Measurements from ENCODE around the gene RPTOR.

RPTOR gene

DNA sequence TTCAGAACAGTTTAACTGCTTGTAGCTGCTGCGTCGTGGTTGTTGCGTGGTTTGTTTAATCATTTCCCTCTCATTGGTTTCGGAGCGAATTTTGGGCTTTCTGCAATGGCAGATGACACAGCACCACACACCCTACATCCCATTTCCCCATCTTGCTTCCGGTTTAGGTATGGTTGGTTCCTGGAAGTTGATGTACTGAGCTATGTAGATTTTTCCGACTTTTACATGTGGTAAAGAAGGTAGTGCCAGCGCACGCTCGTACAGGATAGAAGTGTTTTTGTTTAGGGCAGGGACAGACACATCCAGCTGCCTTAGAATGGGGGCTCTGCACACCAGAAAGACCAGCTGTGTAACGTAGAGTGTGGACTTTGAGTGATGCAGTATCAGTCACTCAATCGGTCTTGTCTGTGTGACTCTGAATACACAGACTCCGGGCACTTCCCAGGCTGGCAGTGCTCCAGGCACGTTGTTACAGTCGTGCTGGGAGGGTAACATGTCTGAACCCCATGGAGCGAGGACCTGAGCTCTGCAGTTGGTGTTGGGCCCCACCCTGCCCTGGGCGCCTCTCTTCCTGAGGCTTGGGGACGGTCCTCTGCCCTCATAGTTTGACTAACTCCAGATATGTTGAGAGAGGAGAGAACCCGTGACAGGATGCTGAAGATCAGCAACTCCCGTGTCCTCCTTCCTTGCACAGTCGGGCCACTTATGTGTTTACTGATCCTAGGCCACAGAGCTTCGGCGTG is 275.0 kb downstream of the RPTOR start:
- DNase-seq (ENCODE audit: low spot score) = no peak

DNA sequence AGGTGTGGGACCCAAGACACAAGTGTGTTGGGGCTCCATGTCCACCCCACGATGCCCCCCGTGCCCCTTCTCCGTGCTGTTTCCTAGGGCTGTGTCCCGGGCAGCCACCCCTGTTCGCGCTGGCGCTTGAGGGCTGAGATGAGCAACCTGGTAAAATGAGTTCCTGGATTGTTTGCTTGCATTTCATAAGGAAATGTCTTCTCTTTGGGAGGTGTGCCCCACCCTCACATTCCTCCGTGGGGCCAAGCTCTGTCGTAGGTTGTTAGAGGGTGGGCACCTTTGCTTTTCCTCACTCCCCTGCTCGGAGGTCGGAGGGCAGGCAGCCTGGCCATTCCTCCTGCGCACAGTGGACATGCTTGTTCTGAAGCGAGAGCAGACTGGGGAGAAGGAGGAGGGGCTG is 275.7 kb downstream of the RPTOR start:
- no peak for DNase-seq (ENCODE audit: low spot score)

DNA sequence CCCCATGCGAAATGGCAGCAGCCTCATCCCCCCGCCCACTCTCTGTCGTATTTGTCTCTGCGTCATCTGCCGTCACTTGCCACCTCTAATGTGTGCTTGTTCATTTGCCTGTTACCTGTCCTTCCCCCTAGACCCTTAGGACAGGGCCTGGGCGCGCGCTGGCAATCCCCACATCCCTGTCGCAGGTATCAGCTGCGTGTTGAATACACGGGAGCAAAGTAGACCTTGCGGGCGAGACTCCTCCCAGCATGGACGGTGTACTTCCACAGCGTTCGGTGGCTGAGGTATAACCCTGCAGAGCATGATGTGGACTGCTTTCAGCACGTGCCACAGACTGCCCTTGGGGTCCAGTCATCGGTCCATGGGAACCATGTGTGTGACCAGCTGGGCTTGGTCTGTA is 276.9 kb downstream of the RPTOR start:
- no peak for DNase-seq (ENCODE audit: low spot score)

DNA sequence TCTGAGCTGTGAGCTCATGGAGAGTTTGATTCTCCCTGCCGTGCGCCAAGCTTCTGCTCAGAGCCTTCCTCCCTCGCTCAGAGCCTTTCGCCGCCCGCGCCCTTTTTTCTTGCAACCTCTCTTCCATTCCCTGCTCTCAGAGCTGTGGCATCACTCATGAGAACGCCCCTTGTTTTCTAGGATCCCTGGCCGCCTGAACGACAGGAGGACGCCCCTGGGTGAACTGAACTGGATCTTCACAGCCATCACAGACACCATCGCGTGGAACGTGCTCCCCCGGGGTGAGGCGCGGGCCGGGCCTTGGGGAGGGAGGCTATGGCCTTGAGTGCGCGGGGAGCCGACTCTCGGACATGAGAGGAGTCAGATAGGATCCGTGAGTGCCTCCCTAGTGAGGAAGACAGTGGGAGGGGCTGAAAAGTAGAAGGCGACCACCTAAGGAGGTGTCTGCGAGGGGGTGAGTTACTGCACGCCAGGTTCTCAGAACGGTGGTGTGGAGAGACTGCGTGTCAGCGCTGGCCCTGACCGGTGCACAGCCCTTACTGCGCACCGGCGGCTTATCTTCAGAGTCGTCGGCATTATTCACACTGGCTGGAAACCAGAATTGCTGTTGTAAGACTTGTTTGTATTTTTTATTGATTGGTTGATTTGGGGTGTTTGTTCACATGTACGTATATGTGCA is 277.5 kb downstream of the RPTOR start:
- no peak for DNase-seq (ENCODE audit: low spot score)

DNA sequence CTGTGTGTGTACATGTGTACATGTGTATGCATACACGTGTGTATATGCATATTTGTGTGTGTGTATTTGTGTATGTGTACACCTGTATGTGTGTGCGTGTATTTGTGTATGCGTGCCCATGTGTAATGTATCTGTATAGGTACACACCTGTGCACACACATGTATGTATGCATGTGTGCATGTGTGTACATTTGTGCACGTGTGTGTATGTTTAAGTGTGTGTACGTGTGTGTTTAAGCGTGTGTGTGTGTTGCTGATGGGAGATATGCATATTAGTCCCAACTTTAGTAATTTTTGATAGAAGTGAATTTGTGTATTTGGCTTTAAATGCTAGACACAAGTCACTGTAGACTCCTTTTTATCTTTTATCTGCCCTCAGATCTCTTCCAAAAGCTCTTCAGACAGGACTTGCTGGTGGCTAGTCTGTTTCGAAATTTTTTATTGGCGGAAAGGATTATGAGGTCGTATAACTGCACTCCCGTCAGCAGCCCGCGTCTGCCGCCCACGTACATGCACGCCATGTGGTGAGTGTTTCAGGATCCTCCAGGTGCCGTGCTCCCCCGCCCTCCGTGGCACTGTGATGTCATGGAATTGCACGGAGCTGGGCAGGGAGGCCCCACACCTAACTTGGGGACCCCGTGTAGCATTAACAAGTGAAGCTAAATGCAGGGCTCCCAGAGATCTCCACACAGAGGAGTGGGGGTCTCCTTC is 278.2 kb downstream of the RPTOR start:
- no peak for DNase-seq (ENCODE audit: low spot score)

DNA sequence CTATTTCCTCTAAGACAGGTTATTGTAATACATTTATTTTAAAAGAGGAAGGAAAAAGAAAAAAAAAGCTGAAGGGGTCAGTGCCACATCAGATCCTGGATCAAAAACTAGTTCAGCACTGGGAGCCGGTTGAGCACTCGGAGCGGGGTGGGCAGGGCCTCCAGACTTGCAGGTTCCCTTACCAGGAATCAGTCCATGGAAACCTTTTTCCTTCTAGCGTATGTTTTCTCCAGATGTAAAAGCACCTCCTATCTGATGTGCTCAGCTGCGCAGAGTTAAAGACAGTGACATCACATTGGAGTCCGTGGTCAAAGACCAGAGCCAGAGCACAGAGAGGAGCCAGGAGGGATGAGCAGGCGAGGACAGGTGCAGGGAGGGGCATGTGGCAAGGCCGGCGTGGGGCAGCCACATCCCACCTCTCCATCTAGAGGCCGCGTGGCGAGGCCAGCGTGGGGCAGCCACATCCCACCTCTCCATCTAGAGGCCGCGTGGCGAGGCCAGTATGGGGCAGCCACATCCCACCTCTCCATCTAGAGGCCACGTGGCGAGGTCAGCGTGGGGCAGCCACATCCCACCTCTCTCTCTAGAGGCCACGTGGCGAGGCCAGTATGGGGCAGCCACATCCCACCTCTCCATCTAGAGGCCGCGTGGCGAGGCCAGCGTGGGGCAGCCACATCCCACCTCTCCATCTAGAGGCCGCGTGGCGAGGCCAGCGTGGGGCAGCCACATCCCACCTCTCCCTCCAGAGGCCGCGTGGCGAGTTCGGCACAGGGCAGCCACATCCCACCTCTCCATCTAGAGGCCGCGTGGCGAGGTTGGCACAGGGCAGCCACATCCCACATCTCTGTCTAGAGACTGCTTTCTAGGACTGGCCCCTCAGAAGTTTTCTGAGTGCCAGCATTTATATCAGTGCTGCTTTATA is 280.2 kb downstream of the RPTOR start:
- DNase-seq (ENCODE audit: low spot score) = no peak

DNA sequence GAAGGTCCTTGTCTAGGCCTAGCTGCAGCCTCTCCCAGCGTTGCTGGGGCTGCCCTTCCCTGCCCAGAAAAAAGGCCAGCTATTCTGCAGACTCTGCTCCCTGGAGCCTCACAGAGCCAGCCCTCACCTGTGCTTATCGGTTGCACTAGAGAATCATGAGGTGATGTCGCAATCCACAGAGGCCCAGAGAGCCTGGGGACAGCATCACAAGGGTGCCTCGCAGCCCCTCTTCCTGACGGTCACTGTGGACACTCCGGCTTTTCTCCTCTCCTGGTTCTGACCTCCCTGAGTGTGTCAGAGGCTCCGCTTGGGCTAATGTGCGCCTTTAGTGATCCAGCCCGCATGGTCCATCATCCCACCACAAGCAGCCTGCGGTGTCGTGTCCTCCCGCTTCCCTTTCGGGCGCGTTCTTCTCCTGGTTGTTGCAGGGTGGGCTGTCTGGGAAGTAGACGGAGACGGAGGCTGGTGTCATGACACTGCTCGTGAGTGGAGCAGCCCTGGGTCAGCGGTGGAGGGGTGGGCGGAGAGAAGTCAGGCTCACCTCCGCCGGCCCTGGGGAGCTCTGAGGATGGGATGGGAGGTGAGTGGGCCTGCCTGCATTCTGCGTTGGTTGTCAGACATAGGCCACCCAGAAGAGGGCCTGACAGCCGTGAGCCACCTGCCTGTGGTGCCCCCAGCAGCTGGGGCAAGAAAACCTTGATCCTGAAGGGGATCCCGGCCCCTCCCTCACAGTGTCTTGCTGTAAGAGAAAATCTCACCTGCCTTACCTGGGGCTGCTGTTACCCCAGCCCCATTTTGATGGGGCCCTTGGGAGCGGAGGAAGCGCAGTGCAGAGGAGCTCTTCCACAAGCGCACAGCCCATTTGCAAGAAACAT is 281.1 kb downstream of the RPTOR start:
- DNase-seq (ENCODE audit: low spot score) = no peak

DNA sequence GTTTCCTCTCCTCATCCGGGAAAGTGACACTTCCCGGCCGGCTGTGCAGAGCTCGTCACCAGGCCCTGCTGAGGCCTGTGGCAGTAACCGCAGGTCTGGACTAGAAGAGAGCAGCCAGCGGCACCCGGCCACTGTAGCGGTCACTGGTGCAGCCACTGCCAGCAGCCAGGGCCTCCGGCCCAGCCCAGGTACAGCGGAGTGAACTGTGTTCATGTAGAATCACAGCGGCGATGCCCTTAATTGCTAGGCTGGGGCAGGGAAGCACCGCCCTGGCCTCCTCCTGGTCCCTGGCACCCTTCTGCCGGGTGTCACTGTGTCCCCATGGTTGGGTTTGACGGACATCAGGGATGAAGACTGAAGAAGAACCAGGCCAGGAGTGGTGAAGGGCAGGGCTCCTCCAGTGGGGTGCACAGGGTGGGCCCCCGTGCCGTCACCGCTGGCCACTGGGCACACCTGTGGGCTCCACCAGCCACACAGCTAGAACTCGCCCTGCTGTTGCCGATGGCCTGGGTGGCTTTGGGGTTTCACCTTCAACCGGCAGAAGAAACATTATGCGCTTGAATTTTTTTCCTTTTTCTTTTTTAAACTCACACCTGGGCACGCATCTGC is 281.8 kb downstream of the RPTOR start:
- no peak for DNase-seq (ENCODE audit: low spot score)

DNA sequence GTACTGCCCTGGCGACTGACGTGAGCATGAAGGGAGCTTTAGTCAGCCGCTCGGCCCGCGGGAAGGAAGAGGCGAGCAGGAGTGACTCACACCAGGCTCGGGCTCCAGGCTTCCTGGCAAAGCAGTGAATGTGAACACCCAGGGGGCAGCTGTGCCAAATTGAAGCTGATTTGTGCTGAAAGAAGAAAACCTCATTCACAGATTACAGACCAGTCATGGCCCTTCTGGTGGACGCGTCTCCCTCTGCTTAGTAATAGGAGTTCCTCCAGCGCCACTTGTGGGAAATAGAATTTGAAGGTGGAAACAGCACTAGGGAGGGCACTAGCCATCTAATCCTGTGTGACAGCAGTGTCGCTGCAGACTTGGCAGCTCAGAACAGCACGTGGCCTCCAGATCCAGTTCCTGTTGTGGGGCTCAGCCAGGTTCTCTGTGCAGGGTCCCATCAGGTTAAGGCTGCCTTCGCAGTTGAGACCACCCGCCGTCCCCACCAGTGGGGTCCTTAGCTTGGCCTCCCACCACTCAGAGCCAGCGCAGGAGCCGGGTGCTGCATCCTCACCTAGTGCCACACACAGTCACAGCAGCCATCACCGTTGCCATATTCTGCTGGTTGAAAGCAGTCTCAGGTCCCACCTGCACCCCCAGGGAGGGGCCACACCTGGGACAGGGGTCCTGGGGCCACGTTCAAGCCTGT is 282.5 kb downstream of the RPTOR start:
- no peak for DNase-seq (ENCODE audit: low spot score)

DNA sequence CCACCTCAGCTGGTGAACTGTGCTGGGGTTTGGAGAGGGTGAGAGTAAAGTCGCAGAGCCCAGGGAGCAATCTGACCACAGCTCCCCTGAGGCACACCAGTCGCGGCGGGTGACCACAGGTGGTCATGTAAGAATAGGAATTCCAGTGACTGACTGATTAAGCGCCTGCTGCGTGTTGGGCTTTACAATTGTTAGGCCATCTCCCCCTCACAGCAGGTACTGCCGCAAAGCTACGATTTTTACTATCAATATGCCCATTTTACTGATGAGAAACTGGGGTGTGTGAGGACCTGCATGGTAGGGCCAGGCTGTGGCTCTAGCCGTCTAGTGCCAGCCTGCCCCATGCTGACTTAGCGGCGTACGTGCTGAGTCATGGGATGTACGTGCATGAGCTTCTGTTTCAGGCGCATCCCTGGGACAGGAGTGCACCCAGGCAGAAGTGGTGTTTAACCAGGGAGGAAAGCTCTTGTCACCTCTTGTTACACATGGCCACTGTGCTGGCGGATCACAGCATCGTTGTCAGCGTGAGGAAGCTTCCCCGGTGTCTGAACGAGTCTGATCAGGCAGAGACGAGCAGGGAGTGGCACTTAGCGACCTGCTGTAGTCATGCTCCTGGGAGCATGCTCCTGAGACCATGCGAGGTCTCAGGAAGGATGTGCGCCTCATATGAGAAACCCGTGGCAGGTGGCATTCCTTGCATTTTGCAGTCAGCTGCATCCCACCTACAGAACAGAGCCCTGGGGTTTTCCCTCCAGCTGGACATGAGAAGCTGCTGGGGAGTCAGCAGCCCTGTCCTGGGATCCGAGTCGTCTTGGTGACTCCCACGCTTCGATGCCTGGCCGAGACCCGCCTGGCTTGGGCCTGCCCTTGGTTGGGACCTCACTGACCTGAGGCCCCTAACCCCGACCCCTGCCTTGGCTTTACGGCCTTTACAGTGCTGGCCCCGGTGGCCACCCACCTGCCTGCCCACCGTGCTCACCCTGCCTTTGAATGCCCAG is 283.3 kb downstream of the RPTOR start:
- no peak for DNase-seq (ENCODE audit: low spot score)

DNA sequence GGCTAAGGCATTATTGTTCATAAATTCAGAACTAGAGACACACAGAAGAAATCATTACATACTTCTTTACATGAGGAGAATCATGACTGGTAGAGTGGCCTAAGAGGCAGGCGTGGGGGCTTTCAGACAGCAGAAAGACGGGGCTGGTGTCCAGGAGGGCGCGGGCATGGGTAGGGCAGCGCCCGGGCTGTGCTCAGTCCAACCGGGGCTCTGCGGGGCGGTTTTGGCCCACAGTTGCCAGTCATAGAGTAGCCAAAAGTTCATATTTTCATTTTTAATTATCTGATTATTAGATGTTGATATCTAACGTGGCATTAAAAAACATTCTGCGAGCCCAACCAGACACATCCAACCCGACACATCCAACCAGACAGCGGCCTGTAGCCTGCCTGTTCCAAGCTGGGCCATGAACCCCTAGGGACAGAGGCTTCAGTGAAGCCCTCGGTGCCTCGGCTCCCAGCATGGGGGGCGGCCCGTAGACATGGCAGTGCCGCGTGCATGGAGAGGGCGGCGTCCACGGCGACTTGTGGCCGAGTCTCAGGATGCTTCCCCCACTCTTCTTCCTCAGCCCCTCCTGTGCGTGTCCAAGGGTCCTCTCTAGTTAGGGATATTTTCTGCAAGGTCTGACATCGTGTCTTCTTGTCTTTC is 284.7 kb downstream of the RPTOR start:
- DNase-seq (ENCODE audit: low spot score) = no peak

DNA sequence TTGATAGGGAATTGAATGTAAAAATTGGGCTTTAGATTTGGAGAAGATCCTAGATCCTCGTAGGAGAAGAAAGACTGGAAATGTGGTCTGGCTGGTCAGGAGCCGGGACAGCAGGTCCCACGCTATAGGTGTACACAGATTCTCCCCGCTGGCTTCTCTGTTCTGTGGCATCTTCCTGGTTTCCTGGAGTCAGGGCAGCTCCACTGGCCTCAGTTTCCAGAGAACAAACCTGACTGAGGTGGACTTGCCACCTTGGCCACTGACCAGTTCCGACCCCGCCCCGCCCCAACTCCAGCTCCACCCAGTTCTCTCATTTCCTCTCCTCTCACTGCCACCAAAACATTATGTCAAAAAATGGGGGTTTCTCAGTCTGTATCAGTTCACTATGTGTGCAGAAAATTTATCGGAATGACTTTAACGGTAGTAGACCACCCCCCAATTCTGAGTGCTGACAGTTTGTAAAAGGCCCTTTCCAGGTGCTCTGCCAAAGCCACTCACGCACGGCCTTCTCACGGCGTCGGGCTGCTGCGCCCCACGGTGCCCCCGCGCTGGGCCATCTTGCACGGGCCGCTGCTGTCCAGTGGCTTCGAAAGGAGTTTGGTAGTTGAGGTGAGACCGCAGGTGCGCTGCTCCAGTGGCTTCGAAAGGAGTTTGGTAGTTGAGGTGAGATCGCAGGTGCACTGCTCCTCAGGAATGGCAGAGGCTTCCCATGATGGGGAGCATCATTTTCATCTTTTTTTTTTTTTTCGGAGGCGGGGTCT is 285.6 kb downstream of the RPTOR start:
- DNase-seq (ENCODE audit: low spot score) = no peak

DNA sequence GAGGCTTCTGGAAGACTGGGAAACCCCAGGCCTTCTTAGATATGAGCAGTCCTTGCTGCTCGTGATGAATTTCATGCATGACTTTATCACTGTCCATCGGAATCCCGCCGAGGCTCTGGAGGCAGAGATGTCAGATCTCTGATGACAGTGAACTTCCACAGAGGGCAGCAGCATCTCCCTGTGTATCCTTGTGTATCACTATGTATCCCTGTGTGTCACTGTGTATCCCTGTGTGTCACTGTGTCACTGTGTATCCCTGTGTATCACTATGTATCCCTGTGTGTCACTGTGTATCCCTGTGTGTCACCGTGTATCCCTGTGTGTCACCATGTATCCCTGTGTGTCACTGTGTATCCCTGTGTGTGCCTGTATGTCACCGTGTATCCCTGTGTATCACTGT is 286.9 kb downstream of the RPTOR start:
- no peak for DNase-seq (ENCODE audit: low spot score)

DNA sequence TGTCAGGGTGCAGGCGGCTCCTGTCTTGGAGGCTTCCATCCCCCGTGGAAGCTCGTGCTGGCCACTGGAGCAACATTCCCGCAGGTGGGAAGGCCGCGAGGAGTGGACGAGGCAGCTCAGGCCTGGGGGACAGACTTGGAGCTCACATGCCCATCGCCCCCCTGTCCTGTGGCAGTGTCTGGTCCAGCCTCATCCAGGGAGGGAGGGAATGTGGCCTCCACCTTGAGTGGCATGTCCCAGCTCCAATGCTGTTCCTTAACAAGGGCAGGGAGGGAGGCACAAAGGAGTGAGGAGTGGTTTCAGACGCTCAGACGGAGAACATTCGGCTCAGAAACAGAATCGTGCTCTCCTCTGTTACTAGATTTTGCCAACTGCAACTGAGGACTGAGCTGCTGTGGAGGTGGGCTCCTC is 287.6 kb downstream of the RPTOR start:
- DNase-seq (ENCODE audit: low spot score) = no peak

DNA sequence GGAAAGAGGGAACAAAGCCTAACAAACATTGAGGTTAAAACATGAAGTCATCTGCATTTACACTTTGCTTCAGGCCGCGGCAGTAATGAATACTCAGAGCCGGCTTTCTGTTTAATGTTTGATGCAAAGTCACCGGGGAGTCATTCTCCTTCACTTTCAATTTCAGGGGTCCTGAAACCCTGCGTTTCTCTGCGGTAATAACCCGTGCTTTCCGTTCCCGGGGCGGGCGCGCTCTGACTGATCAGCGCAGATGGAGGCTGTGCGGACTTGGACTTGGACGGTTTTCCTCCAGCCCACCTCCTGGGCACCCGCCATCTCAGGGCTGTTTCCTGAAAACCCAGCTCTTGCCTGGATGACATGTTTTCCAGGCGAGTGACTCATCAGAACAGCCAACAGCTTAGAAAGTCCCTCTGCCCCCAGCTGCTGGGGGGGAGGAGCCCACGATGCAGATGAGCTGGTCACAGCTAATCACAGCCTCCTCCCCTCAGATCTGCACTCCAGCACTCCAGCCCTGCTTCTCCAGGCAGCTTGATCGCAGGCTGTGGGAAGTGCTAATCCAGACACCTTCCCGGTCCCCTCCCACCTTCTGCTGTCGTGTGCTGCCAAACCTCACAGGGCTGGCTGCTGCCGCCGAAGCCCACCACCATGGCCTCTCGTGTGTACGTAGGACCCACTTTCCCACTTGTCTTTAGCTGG is 288.4 kb downstream of the RPTOR start:
- DNase-seq (ENCODE audit: low spot score) = peak; percentile 81

DNA sequence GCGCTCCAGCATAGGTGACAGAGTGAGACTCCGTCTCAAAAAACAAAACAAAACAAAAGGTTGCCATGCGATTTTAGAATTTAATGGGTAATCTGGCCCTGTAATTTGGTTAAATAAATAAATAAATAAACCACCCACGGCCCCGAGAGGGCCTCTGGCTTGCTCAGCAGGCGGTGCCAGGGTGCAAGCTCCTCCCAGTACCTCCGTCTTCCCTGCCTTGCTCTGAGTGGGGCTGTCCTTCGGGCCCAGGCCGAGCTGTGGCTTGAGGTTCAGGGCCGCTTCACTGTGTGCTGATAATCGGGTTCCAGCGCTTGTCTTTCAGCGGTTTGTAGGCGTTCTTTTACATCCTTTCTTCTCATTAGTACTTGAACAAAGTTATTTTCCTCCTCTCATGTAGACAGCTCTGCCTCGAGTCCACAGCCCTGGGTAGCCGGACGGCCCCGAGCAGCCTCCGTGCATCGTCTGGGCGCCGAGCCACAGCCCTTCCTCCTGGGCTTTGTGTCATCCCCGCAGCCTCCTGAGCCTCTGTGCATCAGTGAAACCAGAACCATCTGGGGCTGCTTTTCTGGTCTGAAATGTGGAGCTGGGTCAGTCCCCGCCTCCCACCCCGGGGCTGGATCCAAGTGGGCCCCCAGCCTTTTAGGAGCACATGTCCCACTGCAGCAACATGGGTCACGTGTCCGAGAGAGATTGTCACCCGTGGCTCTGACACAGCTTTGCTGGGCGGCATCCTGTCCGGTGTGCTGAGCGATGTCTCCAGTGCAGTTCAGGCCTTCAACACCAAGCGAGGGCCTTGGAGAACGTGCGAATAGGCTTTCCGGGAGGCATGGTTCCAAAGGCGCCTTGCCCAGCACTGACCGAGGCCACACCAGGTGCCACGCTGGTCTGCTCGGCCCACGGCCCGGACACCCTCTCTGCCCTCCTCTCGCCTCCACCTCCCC is 289.6 kb downstream of the RPTOR start:
- DNase-seq (ENCODE audit: low spot score) = no peak

Measured in germinal center (tissue), 1 donor.